OCI-LY1 (cell line): ENCODE data around the gene ZNF138.

Source experiments
- EZH2 ChIP-seq: fragments of 200-600 bp; sonication (generic), shearing (Covaris generic); IDR thresholded peaks from 2 replicates; pipeline ENCODE4 v1.8.0; 2017; ENCODE audit warnings: borderline replicate concordance, mixed run types, mild to moderate bottlenecking, antibody characterized with exemption, low read length, moderate library complexity, mixed read lengths
- TF ChIP-seq, protein P1 (sequence below): fragments of 200-600 bp; sonication (generic), shearing (Covaris generic); IDR thresholded peaks from 2 replicates; pipeline ENCODE4 v1.5.1; 2017; ENCODE audit warnings: mild to moderate bottlenecking, antibody characterized with exemption, low read length, moderate library complexity, mixed read lengths

DNA sequence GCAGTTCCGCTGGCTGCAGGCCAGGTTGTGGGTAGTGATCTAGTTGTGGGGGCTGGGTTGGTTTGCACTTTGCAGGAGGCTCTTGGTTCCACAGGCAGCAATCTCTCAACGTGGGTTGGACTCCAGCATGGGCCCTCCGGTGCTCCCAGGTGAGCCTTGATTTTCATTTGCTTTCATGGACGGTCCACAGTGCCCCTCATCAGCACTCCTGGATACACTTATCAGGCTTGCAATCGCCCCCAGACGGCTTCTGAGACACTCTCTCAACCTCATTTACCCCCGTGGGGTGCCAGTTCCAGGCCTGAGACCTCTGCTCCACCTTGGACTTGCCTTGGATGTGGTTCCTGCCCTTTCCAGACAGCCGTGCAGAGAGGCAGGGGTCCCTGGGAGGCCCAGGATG is 77.5 kb downstream of the ZNF138 start:
- TF ChIP-seq, protein P1, sequence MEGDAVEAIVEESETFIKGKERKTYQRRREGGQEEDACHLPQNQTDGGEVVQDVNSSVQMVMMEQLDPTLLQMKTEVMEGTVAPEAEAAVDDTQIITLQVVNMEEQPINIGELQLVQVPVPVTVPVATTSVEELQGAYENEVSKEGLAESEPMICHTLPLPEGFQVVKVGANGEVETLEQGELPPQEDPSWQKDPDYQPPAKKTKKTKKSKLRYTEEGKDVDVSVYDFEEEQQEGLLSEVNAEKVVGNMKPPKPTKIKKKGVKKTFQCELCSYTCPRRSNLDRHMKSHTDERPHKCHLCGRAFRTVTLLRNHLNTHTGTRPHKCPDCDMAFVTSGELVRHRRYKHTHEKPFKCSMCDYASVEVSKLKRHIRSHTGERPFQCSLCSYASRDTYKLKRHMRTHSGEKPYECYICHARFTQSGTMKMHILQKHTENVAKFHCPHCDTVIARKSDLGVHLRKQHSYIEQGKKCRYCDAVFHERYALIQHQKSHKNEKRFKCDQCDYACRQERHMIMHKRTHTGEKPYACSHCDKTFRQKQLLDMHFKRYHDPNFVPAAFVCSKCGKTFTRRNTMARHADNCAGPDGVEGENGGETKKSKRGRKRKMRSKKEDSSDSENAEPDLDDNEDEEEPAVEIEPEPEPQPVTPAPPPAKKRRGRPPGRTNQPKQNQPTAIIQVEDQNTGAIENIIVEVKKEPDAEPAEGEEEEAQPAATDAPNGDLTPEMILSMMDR: no peak
- TF ChIP-seq EZH2: no peak
